ENCODE results near the gene KLF1. TPM values are rescaled to one million over a fixed set of nuclear protein-coding genes. Genes with fewer than 3 reads are reported as not detected.

KLF1 gene
- total and polyA plus RNA-seq, 2 of the 13 experiments (the other 11 are each of a cell fraction or from before 2014, with no cell fraction given), result not detected

DNA sequence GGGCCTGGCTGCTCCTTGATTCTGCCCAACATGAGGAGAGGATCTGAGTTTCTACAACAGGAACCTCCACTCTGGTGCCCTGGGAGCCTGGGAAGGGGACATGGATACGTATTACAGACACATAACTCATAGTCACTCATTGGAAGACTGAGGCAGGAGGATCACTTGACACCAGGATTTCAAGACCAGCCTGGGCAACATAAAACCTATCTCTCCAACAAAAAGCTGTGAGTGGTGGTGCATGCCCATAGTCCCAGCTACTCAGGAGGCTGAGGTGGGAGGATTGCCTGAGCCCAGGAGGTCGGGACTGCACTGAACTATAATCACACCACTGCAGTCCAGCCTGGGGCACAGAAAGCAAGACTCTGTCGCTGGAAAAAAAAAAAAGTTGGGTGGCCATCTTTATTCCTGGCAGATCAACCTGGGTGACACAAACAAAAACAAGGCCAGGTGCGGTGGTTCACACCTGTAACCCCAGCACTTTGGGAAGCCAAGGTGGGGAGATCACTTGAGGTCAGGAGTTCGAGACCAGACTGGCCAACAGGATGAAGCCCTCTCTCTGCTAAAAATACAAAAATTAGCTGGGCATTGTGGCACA lies 1.1 kb upstream of the KLF1 start (continued):
- TF ChIP-seq, protein P1, sequence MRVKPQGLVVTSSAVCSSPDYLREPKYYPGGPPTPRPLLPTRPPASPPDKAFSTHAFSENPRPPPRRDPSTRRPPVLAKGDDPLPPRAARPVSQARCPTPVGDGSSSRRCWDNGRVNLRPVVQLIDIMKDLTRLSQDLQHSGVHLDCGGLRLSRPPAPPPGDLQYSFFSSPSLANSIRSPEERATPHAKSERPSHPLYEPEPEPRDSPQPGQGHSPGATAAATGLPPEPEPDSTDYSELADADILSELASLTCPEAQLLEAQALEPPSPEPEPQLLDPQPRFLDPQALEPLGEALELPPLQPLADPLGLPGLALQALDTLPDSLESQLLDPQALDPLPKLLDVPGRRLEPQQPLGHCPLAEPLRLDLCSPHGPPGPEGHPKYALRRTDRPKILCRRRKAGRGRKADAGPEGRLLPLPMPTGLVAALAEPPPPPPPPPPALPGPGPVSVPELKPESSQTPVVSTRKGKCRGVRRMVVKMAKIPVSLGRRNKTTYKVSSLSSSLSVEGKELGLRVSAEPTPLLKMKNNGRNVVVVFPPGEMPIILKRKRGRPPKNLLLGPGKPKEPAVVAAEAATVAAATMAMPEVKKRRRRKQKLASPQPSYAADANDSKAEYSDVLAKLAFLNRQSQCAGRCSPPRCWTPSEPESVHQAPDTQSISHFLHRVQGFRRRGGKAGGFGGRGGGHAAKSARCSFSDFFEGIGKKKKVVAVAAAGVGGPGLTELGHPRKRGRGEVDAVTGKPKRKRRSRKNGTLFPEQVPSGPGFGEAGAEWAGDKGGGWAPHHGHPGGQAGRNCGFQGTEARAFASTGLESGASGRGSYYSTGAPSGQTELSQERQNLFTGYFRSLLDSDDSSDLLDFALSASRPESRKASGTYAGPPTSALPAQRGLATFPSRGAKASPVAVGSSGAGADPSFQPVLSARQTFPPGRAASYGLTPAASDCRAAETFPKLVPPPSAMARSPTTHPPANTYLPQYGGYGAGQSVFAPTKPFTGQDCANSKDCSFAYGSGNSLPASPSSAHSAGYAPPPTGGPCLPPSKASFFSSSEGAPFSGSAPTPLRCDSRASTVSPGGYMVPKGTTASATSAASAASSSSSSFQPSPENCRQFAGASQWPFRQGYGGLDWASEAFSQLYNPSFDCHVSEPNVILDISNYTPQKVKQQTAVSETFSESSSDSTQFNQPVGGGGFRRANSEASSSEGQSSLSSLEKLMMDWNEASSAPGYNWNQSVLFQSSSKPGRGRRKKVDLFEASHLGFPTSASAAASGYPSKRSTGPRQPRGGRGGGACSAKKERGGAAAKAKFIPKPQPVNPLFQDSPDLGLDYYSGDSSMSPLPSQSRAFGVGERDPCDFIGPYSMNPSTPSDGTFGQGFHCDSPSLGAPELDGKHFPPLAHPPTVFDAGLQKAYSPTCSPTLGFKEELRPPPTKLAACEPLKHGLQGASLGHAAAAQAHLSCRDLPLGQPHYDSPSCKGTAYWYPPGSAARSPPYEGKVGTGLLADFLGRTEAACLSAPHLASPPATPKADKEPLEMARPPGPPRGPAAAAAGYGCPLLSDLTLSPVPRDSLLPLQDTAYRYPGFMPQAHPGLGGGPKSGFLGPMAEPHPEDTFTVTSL (CRISPR knock-in tag; IDR thresholded peaks at IDR 0.05; ENCODE audit: borderline replicate concordance), result no peak
- TF ChIP-seq PHF21A (CRISPR knock-in tag; IDR thresholded peaks at IDR 0.05) (no peak), ZNF749 (CRISPR knock-in tag; IDR thresholded peaks at IDR 0.05; ENCODE audit: borderline replicate concordance) (no peak)
- TF ChIP-seq, protein P2, sequence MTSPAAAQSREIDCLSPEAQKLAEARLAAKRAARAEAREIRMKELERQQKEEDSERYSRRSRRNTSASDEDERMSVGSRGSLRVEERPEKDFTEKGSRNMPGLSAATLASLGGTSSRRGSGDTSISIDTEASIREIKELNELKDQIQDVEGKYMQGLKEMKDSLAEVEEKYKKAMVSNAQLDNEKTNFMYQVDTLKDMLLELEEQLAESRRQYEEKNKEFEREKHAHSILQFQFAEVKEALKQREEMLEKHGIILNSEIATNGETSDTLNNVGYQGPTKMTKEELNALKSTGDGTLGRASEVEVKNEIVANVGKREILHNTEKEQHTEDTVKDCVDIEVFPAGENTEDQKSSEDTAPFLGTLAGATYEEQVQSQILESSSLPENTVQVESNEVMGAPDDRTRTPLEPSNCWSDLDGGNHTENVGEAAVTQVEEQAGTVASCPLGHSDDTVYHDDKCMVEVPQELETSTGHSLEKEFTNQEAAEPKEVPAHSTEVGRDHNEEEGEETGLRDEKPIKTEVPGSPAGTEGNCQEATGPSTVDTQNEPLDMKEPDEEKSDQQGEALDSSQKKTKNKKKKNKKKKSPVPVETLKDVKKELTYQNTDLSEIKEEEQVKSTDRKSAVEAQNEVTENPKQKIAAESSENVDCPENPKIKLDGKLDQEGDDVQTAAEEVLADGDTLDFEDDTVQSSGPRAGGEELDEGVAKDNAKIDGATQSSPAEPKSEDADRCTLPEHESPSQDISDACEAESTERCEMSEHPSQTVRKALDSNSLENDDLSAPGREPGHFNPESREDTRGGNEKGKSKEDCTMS (CRISPR knock-in tag; conservative IDR thresholded peaks at IDR 0.05), result no peak
